Kidney (tissue), 14 donors: Measurements from ENCODE around the gene NTNG1. TPM values are rescaled to one million over a fixed set of nuclear protein-coding genes. Genes with fewer than 3 reads are reported as not detected.
A peak's percentile ranks its signal among the peaks of the same experiment; 100 is the strongest.

Source experiments
- DNase-seq, 5 donors: peaks; one replicate each; pipeline ENCODE4 v3.0.0-alpha.2; 2013 to 2020
- FAIRE-seq: peaks from 2 replicates; lab custom pipeline; 2012; peaks lifted over from hg19 to GRCh38; lab: Jason Lieb, UNC
- H3K27ac ChIP-seq, 2 donors: one replicate each; pipeline ENCODE4 v1.7.0; 2013; ENCODE audit warnings: low read depth in 2 of 2, low read length in 2 of 2, inconsistent platforms in 1 of 2
- H3K27me3 ChIP-seq: one replicate; pipeline ENCODE4 v1.7.1; 2013; ENCODE audit warnings: low read length, inconsistent platforms; ENCODE audit not compliant: control insufficient read depth, insufficient read depth
- H3K36me3 ChIP-seq, 3 donors: one replicate each; pipeline versions ENCODE4 v1.7.0 to v1.7.1; 2013; ENCODE audit warnings: low read length in 3 of 3, control low read depth in 1 of 3, inconsistent platforms in 1 of 3; ENCODE audit not compliant: insufficient read depth in 3 of 3, control insufficient read depth in 2 of 3
- H3K4me1 ChIP-seq, 3 donors: one replicate each; pipeline versions ENCODE4 v1.7.0 to v1.7.1; 2013; ENCODE audit warnings: low read length in 3 of 3, inconsistent platforms in 1 of 3, low read depth in 1 of 3; ENCODE audit not compliant: control insufficient read depth in 2 of 3, insufficient read depth in 2 of 3
- H3K4me3 ChIP-seq, 3 donors: one replicate each; pipeline versions ENCODE4 v1.7.0 to v1.8.1; 2013; ENCODE audit warnings: low read length in 3 of 3, control low read depth in 1 of 3, inconsistent platforms in 1 of 3
- H3K9ac ChIP-seq, 3 donors: one replicate each; pipeline versions ENCODE4 v1.7.0 to v1.7.1; 2013; ENCODE audit warnings: low read length in 3 of 3, control low read depth in 1 of 3, inconsistent platforms in 1 of 3
- H3K9me3 ChIP-seq, 3 donors: one replicate each; pipeline versions ENCODE4 v1.7.0 to v1.7.1; 2013; ENCODE audit warnings: low read length in 3 of 3, control low read depth in 1 of 3, inconsistent platforms in 1 of 3; ENCODE audit not compliant: control insufficient read depth in 2 of 3, insufficient read depth in 1 of 3
- intact Hi-C: fragments of 100-400 bp; cut with DNase I; formaldehyde crosslinking; loops from one replicate; pipeline ENCODE4 v1.11.1; 2022
- polyA plus RNA-seq: library from polyadenylated mRNA; stranded (reverse); fragments of 350-450 nt; fragmentation: Illumina TruSeq; extraction: RNeasy Lipid Tissue Mini Kit (QIAGEN cat#74804); gene quantifications from one replicate; pipeline ENCODE4 v1.2.3, GENCODE V29; 2014; ENCODE audit warnings: low read depth, low replicate concordance; ENCODE audit not compliant: insufficient read depth
- total RNA-seq: library from RNA; stranded (reverse); fragmentation: NEBNext Ultra II Directional; extraction: Animal tissue kit (Norgen Biotek cat#: 25700); gene quantifications from one replicate; pipeline ENCODE4 v1.2.1, GENCODE V29; 2021
- TF ChIP-seq, protein P1 (sequence below): IDR thresholded peaks from 3 replicates; pipeline ENCODE4 v1.5.1; 2012; ENCODE audit warnings: mild to moderate bottlenecking, moderate library complexity, borderline replicate concordance; ENCODE audit not compliant: insufficient read depth; ENCODE audit errors: extremely low read depth
- donor health status: control.
- donor health status: control.
- donor health status: control.
- donor health status: control.
- donor health status: control.
- donor health status: DM: yes; HTN: yes; CAD: no.
- donor health status: Normal renal cell carcinoma (clear cell type).

Gene NTNG1
- total and polyA plus RNA-seq, 2 donors from 2014 or later = 2.8 to 7.7 TPM

DNA sequence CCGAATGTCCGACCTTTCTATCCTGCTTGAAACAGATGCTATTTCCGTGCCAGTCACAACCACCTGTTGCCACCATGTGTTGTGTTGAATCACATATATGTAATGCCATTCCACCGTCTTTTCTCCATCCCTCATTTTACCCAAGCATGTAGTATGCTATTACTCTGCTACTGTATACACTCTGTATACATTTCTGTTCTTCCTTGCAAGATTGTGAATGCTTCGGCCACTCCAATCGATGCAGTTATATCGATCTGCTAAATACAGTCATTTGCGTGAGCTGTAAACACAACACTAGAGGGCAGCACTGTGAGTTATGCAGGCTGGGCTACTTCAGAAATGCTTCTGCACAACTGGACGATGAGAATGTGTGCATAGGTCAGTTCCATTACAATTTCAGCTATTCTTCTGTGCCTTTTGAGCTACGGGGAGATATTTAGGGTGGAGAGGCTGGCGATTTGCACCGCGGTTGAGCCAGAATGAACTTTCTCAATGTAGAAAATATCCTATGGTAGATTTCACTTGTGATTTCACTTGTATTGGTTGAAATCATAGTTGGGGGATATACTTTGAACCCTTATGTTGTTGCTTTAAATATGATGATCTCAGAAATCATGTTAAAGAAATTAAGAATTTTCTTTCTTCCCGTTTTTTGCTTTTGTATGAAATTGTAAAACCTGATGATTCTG lies 289.8 kb downstream of the NTNG1 start:
- intact Hi-C loops = no loop called here
- no peak overlapping the region for H3K4me3 ChIP-seq
- FAIRE-seq = no peak

DNA sequence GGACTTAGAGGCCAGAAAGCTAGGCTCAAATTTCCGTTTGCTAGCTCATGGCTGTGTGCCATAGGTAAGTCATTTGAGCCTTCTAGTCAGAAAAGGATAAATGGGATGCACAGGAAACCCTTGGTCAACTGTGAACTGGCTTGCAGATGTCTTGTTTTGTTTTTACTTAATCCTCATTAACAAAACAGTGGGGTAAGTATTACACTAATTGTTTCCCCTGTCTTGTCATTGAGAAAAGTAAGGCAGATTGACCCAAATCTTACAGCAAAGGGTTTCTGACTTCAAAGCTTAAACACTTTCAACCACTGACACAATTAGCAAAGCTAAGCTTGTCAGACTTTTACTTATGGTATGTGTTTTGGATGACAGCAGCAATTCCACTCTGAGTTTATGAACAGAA lies 291.3 kb downstream of the NTNG1 start:
- Histone ChIP-seq H3K27ac (no peak overlapping the region), H3K9ac (no peak overlapping the region), H3K9me3 (no peaks in the 10 kb centered on the region), H3K27me3 (no peaks in the 10 kb centered on the region), H3K4me3 (no peak overlapping the region), H3K36me3 (no peaks in the 10 kb centered on the region), H3K4me1 (no peaks in the 10 kb centered on the region)
- DNase-seq (no peak), FAIRE-seq (no peak)
- intact Hi-C loops = no loop called here
- TF ChIP-seq, protein P1, sequence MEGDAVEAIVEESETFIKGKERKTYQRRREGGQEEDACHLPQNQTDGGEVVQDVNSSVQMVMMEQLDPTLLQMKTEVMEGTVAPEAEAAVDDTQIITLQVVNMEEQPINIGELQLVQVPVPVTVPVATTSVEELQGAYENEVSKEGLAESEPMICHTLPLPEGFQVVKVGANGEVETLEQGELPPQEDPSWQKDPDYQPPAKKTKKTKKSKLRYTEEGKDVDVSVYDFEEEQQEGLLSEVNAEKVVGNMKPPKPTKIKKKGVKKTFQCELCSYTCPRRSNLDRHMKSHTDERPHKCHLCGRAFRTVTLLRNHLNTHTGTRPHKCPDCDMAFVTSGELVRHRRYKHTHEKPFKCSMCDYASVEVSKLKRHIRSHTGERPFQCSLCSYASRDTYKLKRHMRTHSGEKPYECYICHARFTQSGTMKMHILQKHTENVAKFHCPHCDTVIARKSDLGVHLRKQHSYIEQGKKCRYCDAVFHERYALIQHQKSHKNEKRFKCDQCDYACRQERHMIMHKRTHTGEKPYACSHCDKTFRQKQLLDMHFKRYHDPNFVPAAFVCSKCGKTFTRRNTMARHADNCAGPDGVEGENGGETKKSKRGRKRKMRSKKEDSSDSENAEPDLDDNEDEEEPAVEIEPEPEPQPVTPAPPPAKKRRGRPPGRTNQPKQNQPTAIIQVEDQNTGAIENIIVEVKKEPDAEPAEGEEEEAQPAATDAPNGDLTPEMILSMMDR = no peak

More for the DNA sequence above, 289.8 kb downstream of the NTNG1 start:
- TF ChIP-seq, protein P1 = peak; percentile 80
- Histone ChIP-seq H3K9me3 (no peaks in the 10 kb centered on the region), H3K4me1 (no peaks in the 10 kb centered on the region), H3K27ac (no peak overlapping the region), H3K9ac (no peak overlapping the region), H3K36me3 (no peaks in the 10 kb centered on the region), H3K27me3 (no peaks in the 10 kb centered on the region)
- DNase-seq = peak in 4 of 5 donors; percentile 20 to 51 (median 40)

DNA sequence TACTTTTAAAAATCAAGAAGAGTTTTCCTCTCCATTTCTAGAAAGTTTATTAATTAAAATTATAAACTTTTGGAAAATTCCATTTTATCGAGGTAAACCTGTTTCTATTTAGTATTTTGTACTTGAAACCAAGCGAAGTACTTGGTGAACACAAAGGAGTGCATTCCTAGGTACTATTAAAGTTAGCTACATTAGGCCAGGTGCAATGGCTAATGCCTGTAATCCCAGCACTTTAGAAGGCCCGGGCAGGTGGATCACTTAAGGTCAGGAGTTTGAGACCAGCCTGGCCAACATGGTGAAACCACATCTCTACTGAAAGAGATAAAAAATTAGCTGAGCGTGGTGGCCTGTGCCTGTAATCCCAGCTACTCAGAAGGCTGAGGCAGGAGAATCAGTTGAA lies 292.2 kb downstream of the NTNG1 start:
- DNase-seq = no peak
- no peak for FAIRE-seq
- no peak overlapping the region for H3K27ac ChIP-seq
- H3K4me3 ChIP-seq = no peak overlapping the region
- H3K36me3 ChIP-seq = no peaks in the 10 kb centered on the region
- H3K4me1 ChIP-seq = no peaks in the 10 kb centered on the region
- no peaks in the 10 kb centered on the region for H3K9me3 ChIP-seq
- TF ChIP-seq, protein P1 = no peak
- intact Hi-C loops = no loop called here
- H3K27me3 ChIP-seq = no peaks in the 10 kb centered on the region
- H3K9ac ChIP-seq = no peak overlapping the region
